ENCODE measurements around the gene ODR4.
"Not testable (repeated sequence)": the region's sequence is repeated elsewhere in the genome, so short reads cannot be mapped to it uniquely, and the experiment has no call there.

DNA sequence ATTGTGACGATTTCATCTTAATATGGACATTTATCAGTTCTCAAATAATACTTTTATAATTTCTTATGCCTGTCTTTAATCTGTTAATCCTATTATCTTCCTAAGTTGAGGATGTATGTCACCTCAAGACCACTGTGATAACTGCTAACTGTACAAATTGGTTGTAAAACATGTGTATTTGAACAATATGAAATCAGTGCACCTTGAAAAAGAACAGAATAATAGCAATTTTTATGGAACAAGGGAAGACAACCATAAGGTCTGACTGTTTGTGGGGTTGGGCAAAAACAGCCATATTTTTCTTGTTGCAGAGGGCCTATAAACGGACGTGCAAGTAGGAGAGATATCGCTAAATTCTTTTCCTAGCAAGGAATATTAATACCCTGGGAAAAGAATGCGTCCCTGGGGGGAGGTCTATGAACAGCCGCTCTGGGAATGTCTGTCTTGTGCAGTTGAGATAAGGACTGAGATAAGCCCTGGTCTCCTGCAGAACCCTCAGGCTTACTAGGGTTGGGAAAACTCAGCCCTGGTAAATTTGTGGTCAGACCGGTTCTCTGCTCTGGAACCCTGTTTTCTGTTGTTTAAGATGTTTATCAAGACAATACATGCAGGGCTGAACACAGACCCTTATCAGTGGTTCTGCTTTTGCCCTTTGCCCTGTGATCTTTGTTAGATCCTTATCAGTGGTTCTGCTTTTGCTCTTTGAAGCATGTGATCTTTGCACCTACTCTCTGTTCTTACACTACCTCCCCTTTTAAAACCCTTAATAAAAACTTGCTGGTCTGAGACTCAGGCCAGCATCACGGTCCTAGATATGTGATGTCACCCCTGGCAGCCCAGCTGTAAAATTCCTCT lies 27.6 kb upstream of the ODR4 start:
- TF ChIP-seq E2F5 (CRISPR knock-in tag; IDR thresholded peaks at IDR 0.05), result not testable (repeated sequence)
- TF ChIP-seq, protein P1, sequence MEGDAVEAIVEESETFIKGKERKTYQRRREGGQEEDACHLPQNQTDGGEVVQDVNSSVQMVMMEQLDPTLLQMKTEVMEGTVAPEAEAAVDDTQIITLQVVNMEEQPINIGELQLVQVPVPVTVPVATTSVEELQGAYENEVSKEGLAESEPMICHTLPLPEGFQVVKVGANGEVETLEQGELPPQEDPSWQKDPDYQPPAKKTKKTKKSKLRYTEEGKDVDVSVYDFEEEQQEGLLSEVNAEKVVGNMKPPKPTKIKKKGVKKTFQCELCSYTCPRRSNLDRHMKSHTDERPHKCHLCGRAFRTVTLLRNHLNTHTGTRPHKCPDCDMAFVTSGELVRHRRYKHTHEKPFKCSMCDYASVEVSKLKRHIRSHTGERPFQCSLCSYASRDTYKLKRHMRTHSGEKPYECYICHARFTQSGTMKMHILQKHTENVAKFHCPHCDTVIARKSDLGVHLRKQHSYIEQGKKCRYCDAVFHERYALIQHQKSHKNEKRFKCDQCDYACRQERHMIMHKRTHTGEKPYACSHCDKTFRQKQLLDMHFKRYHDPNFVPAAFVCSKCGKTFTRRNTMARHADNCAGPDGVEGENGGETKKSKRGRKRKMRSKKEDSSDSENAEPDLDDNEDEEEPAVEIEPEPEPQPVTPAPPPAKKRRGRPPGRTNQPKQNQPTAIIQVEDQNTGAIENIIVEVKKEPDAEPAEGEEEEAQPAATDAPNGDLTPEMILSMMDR (IDR thresholded peaks at IDR 0.05), result not testable (repeated sequence)
